ENCODE measurements around the gene CCDC57. TPM values are rescaled to one million over a fixed set of nuclear protein-coding genes. Genes with fewer than 3 reads are reported as not detected.

The CCDC57 gene
- total and polyA plus RNA-seq, 9 of the 15 experiments (the other 6 are each of a cell fraction or from before 2014, with no cell fraction given), result 0.83 to 36.2 (median 13.6) TPM

- Histone ChIP-seq H3K27ac (ENCODE audit: extremely low read depth, low read depth, low read length) (no peak overlapping the region), H3K79me2 (ENCODE audit: control insufficient read depth, insufficient read depth, low read length) (no peaks in the 10 kb centered on the region), H3K9me1 (ENCODE audit: control insufficient read depth, insufficient read depth, low read length) (no peaks in the 10 kb centered on the region), H2AFZ (ENCODE audit: low read depth, low read length) (no peak overlapping the region), H3K36me3 (ENCODE audit: control insufficient read depth, insufficient read depth, low read length) (no peaks in the 10 kb centered on the region), H3K4me1 (replicated peaks in 1 of 2; ENCODE audit: control insufficient read depth in 2 of 2, insufficient read depth in 2 of 2, low read length in 2 of 2) (peaks cover 6 to 57% of the 10 kb centered on the region in 2 experiments; a peak in 3 of 5 replicates), H3K4me2 (ENCODE audit: insufficient read depth, low read length) (no peak overlapping the region), H3K9me3 (replicated peaks; ENCODE audit: control insufficient read depth, insufficient read depth, low read depth, low read length) (no peaks in the 10 kb centered on the region), H3K9ac (ENCODE audit: insufficient read depth in 1 of 2, low read depth in 2 of 2, low read length in 2 of 2) (no peak overlapping the region), H3K4me3 (no peak overlapping the region), H3K27me3 (ENCODE audit: control insufficient read depth in 2 of 2, insufficient read depth in 2 of 2, low read length in 2 of 2) (no peaks in the 10 kb centered on the region), H4K20me1 (replicated peaks; ENCODE audit: control insufficient read depth, insufficient read depth, low read length) (no peaks in the 10 kb centered on the region)
- BruUV-seq (replicated peaks), result no TSS peak
- WGBS (ENCODE audit: insufficient coverage, low coverage, missing lambda C conversion rate), result 45% methylated on average over 8 of the region's 8 CpGs
- POLR2A ChIA-PET, result interaction anchor here (2.3 kb wide), 1 partner anchor 18 kb away, joined by 6 read pairs; no protein-coding TSS in a partner anchor
- FAIRE-seq (no peak), DNase-seq (ENCODE audit: extremely low read depth in 1 of 4, low spot score in 3 of 4) (no peak), ATAC-seq (no peak)
- TF ChIP-seq ZEB2 (IDR thresholded peaks at IDR 0.05), result 0 out of 2 replicates have a peak, but pooled peaks have one; percentile 30
- TF ChIP-seq MEIS2 (IDR thresholded peaks at IDR 0.05; ENCODE audit: partially characterized antibody), result no peak
- no peak for TF ChIP-seq ZNF239 (CRISPR knock-in tag; IDR thresholded peaks at IDR 0.05)
- TF ChIP-seq MYNN (IDR thresholded peaks at IDR 0.05), result no peak
- no peak for TF ChIP-seq MYNN (CRISPR knock-in tag; IDR thresholded peaks at IDR 0.05)
- in situ Hi-C loops (cut with MboI), result no loop called here
- CTCF ChIA-PET (ENCODE audit: low intra/inter-chr PET ratio), result no interaction called here
- intact Hi-C loops (cut with micrococcal nuclease), result no loop called here
Observed at GRCh38 chr17:82224666-82225065, 12.0 kb upstream of the CCDC57 start.

- Histone ChIP-seq H3K9me3 (replicated peaks; ENCODE audit: control insufficient read depth, insufficient read depth, low read depth, low read length) (no peaks in the 10 kb centered on the region), H3K27me3 (ENCODE audit: control insufficient read depth in 2 of 2, insufficient read depth in 2 of 2, low read length in 2 of 2) (no peaks in the 10 kb centered on the region), H3K4me1 (replicated peaks in 1 of 2; ENCODE audit: control insufficient read depth in 2 of 2, insufficient read depth in 2 of 2, low read length in 2 of 2) (peaks cover 5 to 61% of the 10 kb centered on the region in 2 experiments; a peak in 4 of 5 replicates), H3K27ac (ENCODE audit: extremely low read depth, low read depth, low read length) (no peak overlapping the region), H3K9ac (ENCODE audit: insufficient read depth in 1 of 2, low read depth in 2 of 2, low read length in 2 of 2) (no peak overlapping the region), H3K79me2 (ENCODE audit: control insufficient read depth, insufficient read depth, low read length) (no peaks in the 10 kb centered on the region; the same call in 2 of the 3 replicates), H4K20me1 (replicated peaks; ENCODE audit: control insufficient read depth, insufficient read depth, low read length) (no peaks in the 10 kb centered on the region), H3K36me3 (ENCODE audit: control insufficient read depth, insufficient read depth, low read length) (no peaks in the 10 kb centered on the region), H3K4me2 (ENCODE audit: insufficient read depth, low read length) (no peak overlapping the region), H3K9me1 (ENCODE audit: control insufficient read depth, insufficient read depth, low read length) (no peaks in the 10 kb centered on the region), H3K4me3 (no peak overlapping the region), H2AFZ (ENCODE audit: low read depth, low read length) (no peak overlapping the region)
- POLR2A ChIA-PET, result no interaction called here
- CTCF ChIA-PET (ENCODE audit: low intra/inter-chr PET ratio), result no interaction called here
- FAIRE-seq (no peak), ATAC-seq (no peak), DNase-seq (ENCODE audit: extremely low read depth in 1 of 4, low spot score in 3 of 4) (no peak)
- in situ Hi-C loops (cut with MboI), result no loop called here
- no TSS peak for BruUV-seq (replicated peaks)
- intact Hi-C loops (cut with micrococcal nuclease), result no loop called here
- 31% methylated on average over 5 of the region's 5 CpGs for WGBS (ENCODE audit: insufficient coverage, low coverage, missing lambda C conversion rate)
- no peak for TF ChIP-seq SMAD1 (IDR thresholded peaks at IDR 0.05; ENCODE audit: low read depth, low read length, partially characterized antibody)
- no peak for TF ChIP-seq MYNN (IDR thresholded peaks at IDR 0.05)
- no peak for TF ChIP-seq MYNN (CRISPR knock-in tag; IDR thresholded peaks at IDR 0.05)
- peak in 1 of 2 experiments; percentile 51; a peak in 1 of 4 replicates for TF ChIP-seq KDM1A (IDR thresholded peaks at IDR 0.05)
- TF ChIP-seq SMARCA5 (IDR thresholded peaks at IDR 0.05), result peak; percentile 63; the same call in 1 of the 2 replicates
- TF ChIP-seq ZNF717 (CRISPR knock-in tag; IDR thresholded peaks at IDR 0.05), result no peak
- no peak for TF ChIP-seq SAP30 (IDR thresholded peaks at IDR 0.05; ENCODE audit: borderline replicate concordance, insufficient read depth, low read depth, low read length, poor library complexity, severe bottlenecking)
- no peak for TF ChIP-seq KAT7 (CRISPR knock-in tag; IDR thresholded peaks at IDR 0.05; ENCODE audit: borderline replicate concordance)
- TF ChIP-seq BCOR (IDR thresholded peaks at IDR 0.05), result peak; percentile 91
- no peak for TF ChIP-seq ZNF512 (tag; IDR thresholded peaks at IDR 0.05)
- no peak for TF ChIP-seq ZNF280B (CRISPR knock-in tag; IDR thresholded peaks at IDR 0.05)
- TF ChIP-seq FOXJ3 (CRISPR knock-in tag; IDR thresholded peaks at IDR 0.05), result no peak
- TF ChIP-seq LARP7 (IDR thresholded peaks at IDR 0.05), result no peak
- TF ChIP-seq HDAC8 (tag; IDR thresholded peaks at IDR 0.05), result no peak
Observed at GRCh38 chr17:82223517-82223916, 10.9 kb upstream of the CCDC57 start.
